VCaP (cell line): ENCODE results near the gene PLSCR3.

Experiments
- H3K27ac ChIP-seq: fragments of 450-650 bp; 2 replicates; pipeline ENCODE4 v1.5.1; 2017
- CTCF ChIP-seq: fragments of 450-650 bp; conservative IDR thresholded peaks from 2 replicates; pipeline ENCODE4 v1.5.1; 2017; ENCODE audit warnings: mild to moderate bottlenecking, moderate library complexity

The PLSCR3 gene

DNA sequence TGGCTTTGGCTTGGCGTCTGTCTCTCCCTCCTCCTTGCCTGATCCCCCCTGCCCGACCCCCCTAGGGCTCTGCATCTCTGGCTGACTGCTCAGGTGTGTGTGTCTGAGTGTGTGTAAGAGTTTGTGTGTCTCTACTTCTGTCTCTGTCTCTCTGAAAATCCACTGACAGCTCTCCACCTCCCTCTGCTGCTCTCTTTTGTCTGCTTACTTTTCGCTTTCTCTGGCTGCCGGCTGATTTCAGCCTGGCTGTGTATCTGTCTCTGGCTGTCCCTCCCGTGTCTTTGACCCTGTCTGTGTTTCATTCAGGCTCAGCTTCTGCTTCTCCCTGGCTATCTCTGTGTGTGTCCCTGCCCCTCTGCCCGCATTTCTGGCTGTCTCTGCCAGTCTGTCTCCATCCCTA is 22.0 kb upstream of the PLSCR3 start:
- H3K27ac ChIP-seq = no peak overlapping the region
- no peak for TF ChIP-seq CTCF

- no peak for TF ChIP-seq CTCF
- no peak overlapping the region for H3K27ac ChIP-seq
Measured at GRCh38 chr17:7415784-7416183, 21.5 kb upstream of the PLSCR3 start.

- TF ChIP-seq CTCF = no peak
Measured at GRCh38 chr17:7414837-7415236, 20.5 kb upstream of the PLSCR3 start.

DNA sequence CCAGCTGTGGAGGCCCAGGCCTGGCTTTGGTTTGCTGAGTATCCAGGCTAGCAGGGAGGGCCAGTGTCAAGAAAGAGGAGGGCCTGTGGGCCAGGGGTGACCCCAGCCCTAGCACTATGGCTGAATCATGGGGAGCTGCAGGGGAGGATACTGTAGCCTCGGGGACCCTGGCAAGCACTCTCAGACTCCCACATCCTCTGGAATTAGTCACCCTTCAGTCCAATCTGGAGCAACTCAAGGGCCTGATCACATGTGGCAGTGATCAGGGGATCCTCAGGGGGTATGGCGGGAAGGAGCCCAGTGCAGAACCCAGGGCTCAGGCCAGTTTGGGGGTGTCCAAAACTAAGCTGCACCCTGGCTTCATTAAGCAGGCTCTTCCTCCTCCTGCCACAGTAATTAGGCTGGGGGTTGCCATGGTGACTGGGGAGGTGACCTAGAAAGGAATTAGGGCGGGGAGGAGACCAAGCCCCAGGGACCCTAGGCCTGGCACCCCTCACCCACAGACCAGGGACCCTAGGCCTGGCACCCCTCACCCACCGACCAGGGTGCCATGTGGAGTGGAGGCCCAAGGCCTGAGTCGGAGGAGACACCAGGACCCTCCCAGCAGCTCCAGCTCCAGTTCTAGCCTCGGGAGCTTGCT is 19.1 kb upstream of the PLSCR3 start:
- TF ChIP-seq CTCF = no peak
- no peak overlapping the region for H3K27ac ChIP-seq

More at GRCh38 chr17:7414837-7415236, 20.5 kb upstream of the PLSCR3 start:
- H3K27ac ChIP-seq = no peak overlapping the region

DNA sequence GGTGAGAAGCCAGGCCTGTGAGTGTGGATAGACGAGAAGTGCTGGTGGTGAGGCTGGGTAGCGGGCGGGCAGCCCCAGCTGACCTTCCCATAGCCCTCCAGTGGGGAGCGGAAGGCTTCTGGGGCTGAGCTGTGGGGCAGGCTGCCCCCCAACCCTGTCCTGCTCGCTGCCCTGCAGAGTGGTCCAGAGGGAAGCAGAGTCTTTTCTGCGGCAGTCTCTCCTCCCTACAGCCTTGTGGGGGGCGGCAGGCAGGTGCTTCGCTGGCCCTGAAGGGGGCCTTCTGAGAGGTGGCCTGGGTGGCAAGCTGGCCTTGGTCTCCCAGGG is 17.1 kb upstream of the PLSCR3 start:
- no peak overlapping the region for H3K27ac ChIP-seq
- no peak for TF ChIP-seq CTCF

DNA sequence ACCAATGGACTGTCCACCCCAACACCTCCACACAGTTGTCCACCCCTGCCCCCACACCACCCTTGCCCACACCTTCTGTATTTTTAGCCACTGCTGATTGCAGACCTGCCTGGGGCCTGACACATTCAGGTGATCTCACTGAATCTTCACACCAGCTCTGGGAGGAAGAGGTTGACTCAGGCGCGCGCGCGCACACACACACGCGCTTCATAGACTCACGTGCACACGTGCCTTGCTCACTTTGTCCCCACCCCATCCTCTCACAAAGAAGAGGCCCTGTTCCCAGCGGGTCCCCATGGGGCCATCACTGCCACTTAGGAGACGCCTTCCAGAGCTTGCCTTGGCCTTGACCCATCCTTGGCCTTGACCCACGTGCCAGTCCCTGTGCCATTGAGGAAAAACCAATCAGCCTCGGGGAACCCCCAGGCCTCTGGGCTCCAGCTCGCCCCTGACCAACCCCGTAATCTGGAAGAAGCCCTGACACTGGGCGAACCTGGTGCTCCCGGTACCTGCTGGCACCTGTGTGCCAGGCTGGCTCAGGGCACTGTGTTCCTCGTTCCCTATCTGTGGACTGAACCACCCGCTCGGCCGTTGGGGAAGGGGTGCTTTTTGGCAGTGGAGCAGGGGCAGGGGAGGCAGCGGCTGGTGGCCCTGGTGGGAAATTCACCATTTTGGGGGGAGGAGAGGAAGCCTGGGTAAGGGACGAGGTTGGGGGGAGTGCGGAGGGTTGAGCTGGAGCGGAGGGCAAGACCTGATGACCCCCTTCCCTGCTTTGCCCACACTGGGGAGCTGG is 16.5 kb upstream of the PLSCR3 start:
- no peak for TF ChIP-seq CTCF
- no peak overlapping the region for H3K27ac ChIP-seq

DNA sequence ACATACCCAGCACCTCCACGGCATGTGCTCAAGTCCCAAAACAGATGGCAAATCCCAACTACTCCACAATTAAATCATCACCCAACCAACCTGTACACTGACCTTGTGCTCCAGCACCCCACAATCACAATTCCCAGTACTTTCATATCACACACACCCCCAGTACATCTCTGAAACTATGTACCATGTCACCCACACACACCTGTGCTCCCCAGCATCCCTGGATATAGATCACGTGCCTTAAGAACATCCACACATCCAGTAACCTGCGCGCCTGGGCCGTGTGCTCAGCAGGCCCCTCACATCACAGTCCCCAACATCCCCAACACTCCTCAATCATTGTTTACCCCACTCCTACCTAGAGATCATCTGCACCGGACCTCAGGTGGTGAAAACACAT is 15.4 kb upstream of the PLSCR3 start:
- TF ChIP-seq CTCF = no peak
- no peak overlapping the region for H3K27ac ChIP-seq
